ENCODE measurements around the gene NHSL2.

The NHSL2 gene

GRCh38 chrX:72060196-72060920 lies 149.7 kb downstream of the NHSL2 start:
- Mint-ChIP-seq H3K27me3 (no peaks in the 10 kb centered on the region), H3K36me3 (ENCODE audit: low read depth) (no peaks in the 10 kb centered on the region), H3K9me3 (no peaks in the 10 kb centered on the region), H3K27ac (no peak overlapping the region), H3K4me1 (no peaks in the 10 kb centered on the region), H3K4me3 (no peak overlapping the region)
- DNase-seq (no peak), ATAC-seq (no peak)

- ATAC-seq, result no peak
- Mint-ChIP-seq H3K36me3 (ENCODE audit: low read depth) (no peaks in the 10 kb centered on the region), H3K9me3 (no peaks in the 10 kb centered on the region), H3K4me3 (no peak overlapping the region), H3K27me3 (no peaks in the 10 kb centered on the region), H3K27ac (no peak overlapping the region), H3K4me1 (no peaks in the 10 kb centered on the region)
- DNase-seq, result no peak
Measured at GRCh38 chrX:72060921-72061490, 150.4 kb downstream of the NHSL2 start.

DNA sequence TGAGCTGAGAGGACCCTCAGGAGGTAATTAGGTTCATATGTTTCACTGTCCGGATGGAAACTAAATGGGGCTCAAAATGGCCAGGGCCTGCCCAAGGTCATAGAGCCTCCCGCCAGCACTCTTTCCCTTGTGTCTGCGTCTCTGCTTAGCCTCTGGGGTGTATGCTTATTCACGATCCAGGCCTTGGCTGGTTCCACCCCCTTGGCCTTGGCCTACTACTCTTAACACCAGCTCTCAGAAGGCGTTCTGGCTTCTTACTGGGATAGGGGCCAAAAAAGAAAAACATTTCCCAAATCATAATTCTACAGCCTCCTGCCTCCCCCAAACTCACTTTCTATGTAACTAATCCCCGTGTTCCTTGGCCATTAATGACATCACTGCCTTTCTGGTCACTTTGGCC lies 152.3 kb downstream of the NHSL2 start:
- H3K27ac Mint-ChIP-seq, result no peak overlapping the region
- H3K9me3 Mint-ChIP-seq, result no peaks in the 10 kb centered on the region
- H3K4me3 Mint-ChIP-seq, result no peak overlapping the region
- no peak for DNase-seq
- peaks cover 9% of the 10 kb centered on the region for H3K27me3 Mint-ChIP-seq
- no peaks in the 10 kb centered on the region for H3K36me3 Mint-ChIP-seq (ENCODE audit: low read depth)
- ATAC-seq, result no peak
- H3K4me1 Mint-ChIP-seq, result no peaks in the 10 kb centered on the region

GRCh38 chrX:72069350-72070160 lies 158.9 kb downstream of the NHSL2 start:
- H3K4me3 Mint-ChIP-seq, result no peak overlapping the region
- DNase-seq (no peak), ATAC-seq (no peak)
- peaks cover 1% of the 10 kb centered on the region for H3K4me1 Mint-ChIP-seq
- H3K27ac Mint-ChIP-seq, result no peak overlapping the region
- no peaks in the 10 kb centered on the region for H3K36me3 Mint-ChIP-seq (ENCODE audit: low read depth)
- peaks cover 32% of the 10 kb centered on the region for H3K27me3 Mint-ChIP-seq
- no peaks in the 10 kb centered on the region for H3K9me3 Mint-ChIP-seq

DNA sequence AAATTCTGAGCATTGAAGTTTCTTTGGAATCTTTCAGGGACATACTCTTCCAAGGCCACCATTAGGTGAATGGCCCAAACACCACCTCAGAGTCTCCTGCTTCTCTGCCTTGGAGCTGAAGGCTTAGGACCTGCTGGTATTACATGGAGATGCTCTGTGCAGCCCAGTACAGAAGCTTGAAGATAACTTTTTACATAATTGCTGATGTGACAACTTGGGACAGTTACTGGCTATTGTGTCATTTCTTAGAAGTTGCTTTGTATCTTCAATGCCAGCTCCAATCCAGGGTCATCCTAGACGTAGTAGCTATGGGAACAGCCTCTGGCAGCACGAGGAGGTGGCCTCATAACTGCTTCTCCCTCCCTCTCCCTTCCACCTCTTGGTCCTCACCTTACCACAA lies 160.6 kb downstream of the NHSL2 start:
- Mint-ChIP-seq H3K4me1 (peaks cover 1% of the 10 kb centered on the region), H3K27me3 (peaks cover 31% of the 10 kb centered on the region), H3K4me3 (no peak overlapping the region), H3K36me3 (ENCODE audit: low read depth) (no peaks in the 10 kb centered on the region), H3K9me3 (no peaks in the 10 kb centered on the region), H3K27ac (no peak overlapping the region)
- ATAC-seq (no peak), DNase-seq (no peak)

DNA sequence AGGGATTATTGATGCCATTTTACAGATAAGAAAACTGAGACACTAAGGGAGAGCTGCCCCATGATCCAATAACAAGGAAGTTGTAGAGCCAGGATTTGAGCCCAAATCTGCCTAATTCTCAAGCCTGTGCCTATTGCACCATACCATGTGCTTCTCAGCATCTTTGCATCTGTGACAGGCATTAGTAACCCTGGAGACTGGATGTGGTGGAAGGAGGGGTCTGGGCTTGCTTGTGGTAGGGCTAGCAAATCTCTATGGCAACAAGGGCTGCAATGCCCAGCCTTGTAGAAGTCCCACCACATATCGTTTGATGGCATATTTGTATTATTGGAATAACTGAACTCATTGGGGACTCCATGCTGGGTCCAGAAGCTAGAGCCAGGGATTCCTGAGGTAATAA lies 163.0 kb downstream of the NHSL2 start:
- no peak for ATAC-seq
- H3K4me1 Mint-ChIP-seq, result peaks cover 5% of the 10 kb centered on the region
- no peak overlapping the region for H3K4me3 Mint-ChIP-seq
- H3K9me3 Mint-ChIP-seq, result no peaks in the 10 kb centered on the region
- H3K36me3 Mint-ChIP-seq (ENCODE audit: low read depth), result no peaks in the 10 kb centered on the region
- DNase-seq, result no peak
- H3K27me3 Mint-ChIP-seq, result peaks cover 19% of the 10 kb centered on the region
- H3K27ac Mint-ChIP-seq, result no peak overlapping the region

- no peak for DNase-seq
- Mint-ChIP-seq H3K9me3 (no peaks in the 10 kb centered on the region), H3K36me3 (ENCODE audit: low read depth) (no peaks in the 10 kb centered on the region), H3K27me3 (peaks cover 6% of the 10 kb centered on the region), H3K4me3 (no peak overlapping the region), H3K27ac (no peak overlapping the region), H3K4me1 (peaks cover 3% of the 10 kb centered on the region)
- ATAC-seq, result no peak
Measured at GRCh38 chrX:72078411-72078810, 167.8 kb downstream of the NHSL2 start.

DNA sequence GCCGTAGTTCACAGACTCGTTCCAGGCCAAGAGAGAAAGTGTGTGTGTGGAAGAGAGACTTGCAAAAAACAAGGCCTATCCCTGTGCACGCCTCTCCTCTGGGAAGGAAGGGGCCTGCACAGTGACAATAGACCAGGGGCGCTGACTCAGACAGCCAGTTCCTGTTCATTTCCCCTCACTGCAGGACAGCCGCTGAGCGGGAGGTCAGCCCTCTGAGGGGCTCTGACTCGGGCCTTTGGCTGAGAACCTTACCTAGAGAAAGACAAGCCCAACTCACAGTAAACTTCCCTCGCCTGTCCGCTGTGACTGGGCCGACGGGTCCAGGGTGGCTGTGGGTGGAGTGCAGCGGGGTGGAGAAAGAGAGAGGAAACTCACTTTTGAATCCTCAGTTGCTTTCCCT lies 169.0 kb downstream of the NHSL2 start:
- ATAC-seq, result no peak

GRCh38 chrX:72080150-72080549 lies 169.5 kb downstream of the NHSL2 start:
- DNase-seq (no peak), ATAC-seq (no peak)
- Mint-ChIP-seq H3K4me1 (peaks cover 3% of the 10 kb centered on the region), H3K27ac (no peak overlapping the region), H3K36me3 (ENCODE audit: low read depth) (no peaks in the 10 kb centered on the region), H3K27me3 (peaks cover 6% of the 10 kb centered on the region), H3K4me3 (no peak overlapping the region), H3K9me3 (no peaks in the 10 kb centered on the region)

More for the DNA sequence above, 169.0 kb downstream of the NHSL2 start:
- Mint-ChIP-seq H3K36me3 (ENCODE audit: low read depth) (no peaks in the 10 kb centered on the region), H3K4me1 (peaks cover 3% of the 10 kb centered on the region), H3K9me3 (no peaks in the 10 kb centered on the region), H3K27ac (no peak overlapping the region), H3K27me3 (peaks cover 6% of the 10 kb centered on the region), H3K4me3 (no peak overlapping the region)
- no peak for DNase-seq

DNA sequence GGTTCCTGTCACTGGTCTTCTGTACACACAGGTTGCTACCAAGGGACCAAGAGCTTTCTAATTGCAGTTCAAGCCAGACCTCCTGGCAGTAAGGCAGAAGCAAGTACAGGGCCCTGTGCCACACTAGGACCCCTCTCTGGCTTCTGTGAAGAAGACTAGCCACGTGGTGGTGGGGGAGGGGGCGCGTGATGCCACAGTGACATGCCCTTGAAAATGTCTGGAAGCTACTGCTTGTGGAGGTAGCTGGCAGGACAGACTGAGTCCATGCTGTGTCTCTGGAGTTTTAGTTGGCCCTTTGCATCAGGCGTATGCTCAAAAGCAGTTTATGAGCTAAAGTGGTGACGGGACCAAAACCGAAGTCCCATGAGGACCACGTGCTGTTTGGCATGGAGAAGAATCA lies 170.2 kb downstream of the NHSL2 start:
- Mint-ChIP-seq H3K36me3 (ENCODE audit: low read depth) (no peaks in the 10 kb centered on the region), H3K9me3 (no peaks in the 10 kb centered on the region), H3K4me3 (no peak overlapping the region), H3K27ac (no peak overlapping the region), H3K4me1 (peaks cover 3% of the 10 kb centered on the region), H3K27me3 (peaks cover 6% of the 10 kb centered on the region)
- no peak for DNase-seq
- ATAC-seq, result no peak

DNA sequence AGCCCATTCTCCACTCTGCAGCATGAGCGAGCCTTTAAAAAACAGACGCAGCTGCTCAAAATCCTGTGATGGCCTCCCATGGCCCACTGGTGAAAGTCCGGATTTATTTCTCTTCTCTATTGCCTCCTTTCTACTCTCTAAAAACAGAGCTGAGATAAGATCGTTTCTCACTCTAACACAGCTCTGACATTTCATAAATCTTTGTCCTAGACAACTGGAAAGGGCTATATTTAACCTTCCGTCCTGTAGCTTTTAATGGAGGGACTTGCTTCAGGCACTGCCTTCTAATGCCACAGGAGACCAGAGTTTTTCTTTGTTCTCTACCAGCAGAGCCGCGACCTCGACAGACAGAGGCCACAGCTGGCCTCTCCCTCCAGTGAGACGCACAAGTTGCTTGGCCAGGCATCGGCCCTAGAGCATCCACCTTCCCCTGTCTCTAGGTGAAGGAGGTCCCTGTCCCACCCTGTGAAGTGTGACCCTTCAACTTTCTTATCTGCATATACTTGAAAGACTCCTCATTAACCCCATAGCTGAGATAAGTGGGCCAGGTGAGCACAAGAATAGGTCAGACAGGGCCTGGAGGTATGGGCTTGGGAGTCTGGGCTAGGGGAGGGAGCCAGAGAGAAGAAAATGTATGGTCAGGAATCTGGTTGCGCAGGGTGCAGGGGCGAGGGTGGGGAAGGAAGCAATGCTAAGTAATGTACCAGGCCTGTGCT lies 171.1 kb downstream of the NHSL2 start:
- no peak for DNase-seq
- no peak for ATAC-seq
- H3K4me3 Mint-ChIP-seq, result no peak overlapping the region
- H3K36me3 Mint-ChIP-seq (ENCODE audit: low read depth), result no peaks in the 10 kb centered on the region
- peaks cover 3% of the 10 kb centered on the region for H3K4me1 Mint-ChIP-seq
- no peaks in the 10 kb centered on the region for H3K9me3 Mint-ChIP-seq
- H3K27ac Mint-ChIP-seq, result no peak overlapping the region
- peaks cover 6% of the 10 kb centered on the region for H3K27me3 Mint-ChIP-seq

GRCh38 chrX:72083291-72083690 lies 172.6 kb downstream of the NHSL2 start:
- peaks cover 6% of the 10 kb centered on the region for H3K27me3 Mint-ChIP-seq
- ATAC-seq, result no peak
- no peaks in the 10 kb centered on the region for H3K36me3 Mint-ChIP-seq (ENCODE audit: low read depth)
- no peak for DNase-seq
- no peak overlapping the region for H3K4me3 Mint-ChIP-seq
- peaks cover 2% of the 10 kb centered on the region for H3K4me1 Mint-ChIP-seq
- H3K9me3 Mint-ChIP-seq, result no peaks in the 10 kb centered on the region
- no peak overlapping the region for H3K27ac Mint-ChIP-seq

GRCh38 chrX:72084114-72084513 lies 173.5 kb downstream of the NHSL2 start:
- Mint-ChIP-seq H3K4me3 (no peak overlapping the region), H3K4me1 (no peaks in the 10 kb centered on the region), H3K27me3 (no peaks in the 10 kb centered on the region), H3K27ac (no peak overlapping the region), H3K36me3 (ENCODE audit: low read depth) (no peaks in the 10 kb centered on the region), H3K9me3 (no peaks in the 10 kb centered on the region)
- no peak for ATAC-seq
- DNase-seq, result no peak

DNA sequence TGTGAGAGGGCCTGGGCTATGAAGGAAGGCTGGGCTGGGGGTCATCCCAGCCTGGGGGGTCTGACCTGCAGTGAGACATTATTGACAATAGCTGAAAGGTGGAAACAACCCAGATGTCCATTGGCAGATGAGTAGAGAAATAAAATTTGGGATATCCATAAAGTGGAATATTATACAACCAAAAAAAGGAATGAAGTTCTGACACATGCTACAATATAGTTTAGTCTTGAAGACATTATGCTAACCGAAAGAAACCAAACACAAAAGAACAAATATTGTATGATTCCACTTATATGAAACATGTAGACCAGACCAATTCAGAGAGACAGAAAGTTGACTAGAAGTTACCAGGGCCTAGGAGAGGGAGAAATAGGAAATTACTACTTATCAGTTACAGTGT lies 176.3 kb downstream of the NHSL2 start:
- Mint-ChIP-seq H3K4me3 (no peak overlapping the region), H3K27me3 (no peaks in the 10 kb centered on the region)
- ATAC-seq, result no peak

More for the DNA sequence above, 176.3 kb downstream of the NHSL2 start:
- DNase-seq, result no peak
- Mint-ChIP-seq H3K36me3 (ENCODE audit: low read depth) (no peaks in the 10 kb centered on the region), H3K9me3 (no peaks in the 10 kb centered on the region), H3K27ac (no peak overlapping the region), H3K4me1 (no peaks in the 10 kb centered on the region)
